OCI-LY3 (cell line): ENCODE data around the gene INHA.

Experiments
- H2AFZ ChIP-seq: fragments of 200-600, 300-600 bp; shearing (Covaris generic); 2 replicates; pipeline ENCODE4 v1.6.0; 2014; ENCODE audit warnings: antibody characterized with exemption, low read depth, low read length
- H3K27ac ChIP-seq: fragments of 200-600, 300-600 bp; sonication (generic); 2 replicates; pipeline ENCODE4 v1.5.1; 2014; ENCODE audit warnings: mild to moderate bottlenecking, low read length, moderate library complexity, mixed read lengths
- H3K27me3 ChIP-seq: fragments of 200-600, 300-600 bp; sonication (generic); 2 replicates; pipeline ENCODE4 v1.6.1; 2014; ENCODE audit warnings: low read depth, low read length, mixed read lengths
- H3K36me3 ChIP-seq: fragments of 200-600, 300-600 bp; sonication (generic); replicated peaks from 2 replicates; pipeline ENCODE3; 2014; ENCODE audit warnings: low read depth, low read length, mixed read lengths
- H3K4me1 ChIP-seq: fragments of 300-600, 200-600 bp; sonication (generic); 2 replicates; pipeline ENCODE4 v1.6.1; 2014; ENCODE audit warnings: low read length, mixed read lengths
- H3K4me2 ChIP-seq: fragments of 200-600, 300-600 bp; sonication (generic); 2 replicates; pipeline ENCODE4 v1.6.1; 2014; ENCODE audit warnings: low read length, mixed read lengths
- H3K4me3 ChIP-seq: fragments of 300-600, 200-600 bp; sonication (generic); 2 replicates; pipeline ENCODE4 v1.5.1; 2014; ENCODE audit warnings: antibody characterized with exemption, mild to moderate bottlenecking, low read length, moderate library complexity
- H3K79me2 ChIP-seq: fragments of 300-600, 200-600 bp; shearing (Covaris generic); 2 replicates; pipeline ENCODE4 v1.6.1; 2014; ENCODE audit warnings: mild to moderate bottlenecking, low read length, mixed read lengths
- H3K9ac ChIP-seq: fragments of 300-600, 200-600 bp; shearing (Covaris generic); 2 replicates; pipeline ENCODE4 v1.6.0; 2014; ENCODE audit warnings: mild to moderate bottlenecking, low read length, moderate library complexity
- H3K9me3 ChIP-seq: fragments of 200-600, 300-600 bp; shearing (Covaris generic); 2 replicates; pipeline ENCODE4 v1.6.1; 2014; ENCODE audit warnings: low read length, mixed read lengths; ENCODE audit not compliant: insufficient read depth
- H4K20me1 ChIP-seq: fragments of 200-600, 300-600 bp; sonication (generic); 2 replicates; pipeline ENCODE4 v1.6.1; 2016; ENCODE audit warnings: low read length, mixed read lengths; ENCODE audit not compliant: insufficient read depth
- EZH2phosphoT487 ChIP-seq: fragments of 200-600 bp; shearing (Covaris generic); IDR thresholded peaks from 2 replicates; pipeline ENCODE4 v1.6.1; 2018; ENCODE audit warnings: antibody characterized with exemption, mixed run types, low read depth
- TF ChIP-seq, protein P1 (sequence below): fragments of 200-600, 300-600 bp; sonication (generic); IDR thresholded peaks from 2 replicates; pipeline ENCODE4 v1.5.1; 2014; ENCODE audit warnings: antibody characterized with exemption, low read length, low read depth

Gene INHA

DNA sequence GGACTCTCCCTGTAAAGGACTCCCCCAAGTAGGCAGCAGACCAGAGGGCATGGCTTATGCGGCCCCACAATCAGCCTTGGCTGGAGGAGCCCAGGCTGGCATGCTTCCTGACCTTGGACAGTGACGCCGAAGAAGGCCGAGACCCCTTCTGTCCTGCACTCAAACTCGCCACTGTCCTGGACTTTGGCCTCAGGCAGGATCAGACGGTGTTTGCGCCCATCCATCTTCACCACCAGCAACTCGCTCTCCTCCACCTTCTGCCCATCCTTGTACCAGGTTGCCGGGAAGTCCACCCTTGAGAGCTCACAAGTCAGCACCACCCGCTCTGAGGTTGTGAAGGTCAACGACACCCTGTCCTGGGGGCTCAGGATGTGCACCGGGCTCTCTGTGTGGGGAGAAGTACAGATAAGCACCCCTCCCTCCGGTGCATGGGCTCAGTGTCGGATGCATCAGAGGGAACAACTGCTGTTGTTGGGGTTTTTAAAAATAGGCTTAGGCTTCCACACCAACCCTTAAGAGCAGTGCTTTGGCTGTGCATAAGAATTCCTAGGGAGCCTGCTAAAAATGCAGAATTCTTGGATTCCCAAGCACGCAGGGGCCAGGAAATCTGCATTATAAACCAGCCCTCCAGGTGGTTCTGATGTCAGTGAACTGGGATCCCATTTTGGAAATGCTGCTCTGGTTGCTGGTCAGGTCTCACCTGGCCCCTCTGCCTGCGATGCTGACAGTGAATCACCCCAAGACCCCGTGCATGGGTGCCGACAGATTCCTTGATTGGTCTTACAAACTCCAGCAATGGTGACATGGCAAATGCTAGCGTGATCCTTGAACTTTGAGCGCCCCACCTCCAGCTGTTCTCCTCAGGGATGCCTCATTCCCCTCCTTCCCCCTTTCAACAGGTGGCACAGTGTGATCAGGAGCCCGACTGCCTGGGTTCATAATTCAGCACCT is 6.7 kb upstream of the INHA start:
- no peaks in the 10 kb centered on the region for H3K9me3 ChIP-seq
- no peak overlapping the region for H3K9ac ChIP-seq
- no peaks in the 10 kb centered on the region for H3K4me1 ChIP-seq
- no peaks in the 10 kb centered on the region for H3K27me3 ChIP-seq
- H3K36me3 ChIP-seq, result no peaks in the 10 kb centered on the region
- H3K79me2 ChIP-seq, result no peaks in the 10 kb centered on the region
- TF ChIP-seq, protein P1, sequence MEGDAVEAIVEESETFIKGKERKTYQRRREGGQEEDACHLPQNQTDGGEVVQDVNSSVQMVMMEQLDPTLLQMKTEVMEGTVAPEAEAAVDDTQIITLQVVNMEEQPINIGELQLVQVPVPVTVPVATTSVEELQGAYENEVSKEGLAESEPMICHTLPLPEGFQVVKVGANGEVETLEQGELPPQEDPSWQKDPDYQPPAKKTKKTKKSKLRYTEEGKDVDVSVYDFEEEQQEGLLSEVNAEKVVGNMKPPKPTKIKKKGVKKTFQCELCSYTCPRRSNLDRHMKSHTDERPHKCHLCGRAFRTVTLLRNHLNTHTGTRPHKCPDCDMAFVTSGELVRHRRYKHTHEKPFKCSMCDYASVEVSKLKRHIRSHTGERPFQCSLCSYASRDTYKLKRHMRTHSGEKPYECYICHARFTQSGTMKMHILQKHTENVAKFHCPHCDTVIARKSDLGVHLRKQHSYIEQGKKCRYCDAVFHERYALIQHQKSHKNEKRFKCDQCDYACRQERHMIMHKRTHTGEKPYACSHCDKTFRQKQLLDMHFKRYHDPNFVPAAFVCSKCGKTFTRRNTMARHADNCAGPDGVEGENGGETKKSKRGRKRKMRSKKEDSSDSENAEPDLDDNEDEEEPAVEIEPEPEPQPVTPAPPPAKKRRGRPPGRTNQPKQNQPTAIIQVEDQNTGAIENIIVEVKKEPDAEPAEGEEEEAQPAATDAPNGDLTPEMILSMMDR, result no peak
- no peak for TF ChIP-seq EZH2phosphoT487
- H3K4me2 ChIP-seq, result no peak overlapping the region
- no peaks in the 10 kb centered on the region for H4K20me1 ChIP-seq
- H2AFZ ChIP-seq, result no peak overlapping the region
- no peak overlapping the region for H3K27ac ChIP-seq
- no peak overlapping the region for H3K4me3 ChIP-seq

DNA sequence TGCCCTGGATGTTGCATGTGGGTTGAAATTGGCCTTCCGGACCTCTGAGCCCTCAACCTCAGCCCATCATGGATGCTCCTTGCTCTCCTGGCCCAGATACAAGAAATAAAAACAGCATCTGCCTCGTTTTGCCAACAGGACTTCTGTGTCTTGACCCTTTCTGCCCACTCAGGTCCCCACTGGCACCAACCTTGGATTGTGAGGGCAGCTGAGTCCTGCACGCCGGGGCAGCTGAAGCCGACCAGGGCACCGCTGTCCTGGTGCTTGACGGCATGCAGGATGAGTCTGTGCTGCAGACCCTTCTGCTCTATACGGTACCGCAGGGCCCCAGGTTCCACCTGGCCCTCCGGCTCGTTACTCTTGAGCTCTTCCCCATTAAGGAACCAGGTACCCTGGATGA is 5.5 kb upstream of the INHA start:
- Histone ChIP-seq H3K9me3 (no peaks in the 10 kb centered on the region), H3K27me3 (no peaks in the 10 kb centered on the region), H3K4me1 (no peaks in the 10 kb centered on the region), H3K4me3 (no peak overlapping the region), H3K27ac (no peak overlapping the region), H3K9ac (no peak overlapping the region), H3K79me2 (no peaks in the 10 kb centered on the region), H2AFZ (no peak overlapping the region), H3K4me2 (no peak overlapping the region), H4K20me1 (no peaks in the 10 kb centered on the region), H3K36me3 (no peaks in the 10 kb centered on the region)
- TF ChIP-seq, protein P1, result no peak
- no peak for TF ChIP-seq EZH2phosphoT487

DNA sequence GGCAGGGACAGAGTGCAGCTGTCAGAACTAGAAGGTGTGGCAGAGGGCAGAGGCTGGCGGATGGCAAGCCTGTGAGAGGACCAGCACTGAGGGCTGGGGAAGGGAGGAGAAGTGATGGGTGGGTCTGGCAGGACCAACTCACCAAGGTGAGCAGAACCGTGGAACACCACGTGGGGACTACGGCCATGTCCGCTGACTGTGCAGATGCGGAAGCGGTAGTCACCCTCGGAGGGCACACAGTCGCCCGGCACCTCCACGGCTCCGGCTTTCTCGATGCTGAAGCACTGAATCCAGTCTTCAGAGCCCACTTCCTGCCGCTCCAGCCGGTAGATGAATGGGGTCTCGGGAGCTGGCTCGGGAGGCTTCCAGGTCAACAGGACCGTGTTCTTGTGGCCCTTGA is 5.0 kb upstream of the INHA start:
- H3K36me3 ChIP-seq, result no peaks in the 10 kb centered on the region

DNA sequence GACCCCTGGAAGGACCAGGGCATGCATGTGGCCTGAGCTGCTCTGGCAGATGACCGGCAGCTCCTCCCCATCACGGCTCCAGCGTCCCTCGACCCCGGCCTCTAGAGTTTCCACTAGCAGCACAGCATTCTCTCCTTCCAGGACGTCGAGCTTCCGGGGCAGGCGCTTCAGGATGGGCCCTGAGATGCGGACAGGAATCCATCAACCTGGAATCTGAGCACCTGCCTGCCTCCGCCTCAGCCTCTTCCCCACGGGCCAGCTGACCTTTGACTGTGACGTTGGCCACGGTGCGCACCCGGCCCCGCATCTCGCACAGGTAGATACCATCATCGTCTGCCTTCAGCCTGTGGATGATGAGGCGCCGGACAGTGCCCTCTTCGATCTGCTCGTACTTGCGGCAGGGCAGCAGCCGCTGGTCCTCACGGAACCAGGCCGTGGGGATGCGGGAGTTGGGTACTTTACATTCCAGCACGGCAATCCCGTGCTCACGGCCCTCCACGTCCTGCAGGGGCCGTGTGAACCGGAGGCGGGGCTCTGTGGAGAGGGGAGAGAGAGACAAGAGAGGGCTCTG is 4.2 kb upstream of the INHA start:
- Histone ChIP-seq H3K4me3 (no peak overlapping the region), H3K36me3 (no peaks in the 10 kb centered on the region), H3K9me3 (no peaks in the 10 kb centered on the region), H3K9ac (no peak overlapping the region), H4K20me1 (no peaks in the 10 kb centered on the region), H3K4me1 (no peaks in the 10 kb centered on the region), H3K4me2 (no peak overlapping the region), H3K27ac (no peak overlapping the region), H3K79me2 (no peaks in the 10 kb centered on the region), H2AFZ (no peak overlapping the region), H3K27me3 (no peaks in the 10 kb centered on the region)
- TF ChIP-seq EZH2phosphoT487, result no peak
- TF ChIP-seq, protein P1, result no peak

More for the DNA sequence above, 5.0 kb upstream of the INHA start:
- Histone ChIP-seq H3K4me1 (no peaks in the 10 kb centered on the region), H3K9me3 (no peaks in the 10 kb centered on the region), H3K27me3 (no peaks in the 10 kb centered on the region), H3K27ac (no peak overlapping the region), H3K4me2 (no peak overlapping the region), H3K79me2 (no peaks in the 10 kb centered on the region), H4K20me1 (no peaks in the 10 kb centered on the region), H3K4me3 (no peak overlapping the region), H2AFZ (no peak overlapping the region), H3K9ac (no peak overlapping the region)
- TF ChIP-seq EZH2phosphoT487, result no peak
- TF ChIP-seq, protein P1, result no peak
